ENCODE measurements around the gene TRIM46.
A peak's percentile ranks its signal among the peaks of the same experiment; 100 is the strongest.
"Not testable (repeated sequence)": the region's sequence is repeated elsewhere in the genome, so short reads cannot be mapped to it uniquely, and the experiment has no call there.

TRIM46 gene

GRCh38 chr1:155189926-155190325 lies 16.3 kb downstream of the TRIM46 start:
- DNase-seq: not testable (repeated sequence)

- DNase-seq: no peak
These were observed 18.3 kb downstream of the TRIM46 start for GRCh38 chr1:155191904-155192303.

GRCh38 chr1:155192346-155193274 lies 19.0 kb downstream of the TRIM46 start:
- DNase-seq: no peak

GRCh38 chr1:155193275-155193990 lies 19.8 kb downstream of the TRIM46 start:
- peak; percentile 93 for DNase-seq

GRCh38 chr1:155193991-155194240 lies 20.3 kb downstream of the TRIM46 start:
- not testable (repeated sequence) for DNase-seq

- no peak for DNase-seq
These were observed 21.8 kb downstream of the TRIM46 start for GRCh38 chr1:155195201-155196102.

GRCh38 chr1:155196103-155196892 lies 22.6 kb downstream of the TRIM46 start:
- no peak for DNase-seq

GRCh38 chr1:155196893-155197638 lies 23.4 kb downstream of the TRIM46 start:
- no peak for DNase-seq

- DNase-seq: no peak
These were observed 24.4 kb downstream of the TRIM46 start for GRCh38 chr1:155197901-155198546.

GRCh38 chr1:155198547-155198906 lies 24.9 kb downstream of the TRIM46 start:
- DNase-seq: no peak

GRCh38 chr1:155199792-155200191 lies 26.1 kb downstream of the TRIM46 start:
- no peak for DNase-seq

- no peak for DNase-seq
These were observed 27.3 kb downstream of the TRIM46 start for GRCh38 chr1:155200920-155201319.

- DNase-seq: no peak
These were observed 28.5 kb downstream of the TRIM46 start for GRCh38 chr1:155202198-155202597.

GRCh38 chr1:155202731-155203515 lies 29.3 kb downstream of the TRIM46 start:
- no peak for DNase-seq

- DNase-seq: no peak
These were observed 31.4 kb downstream of the TRIM46 start for GRCh38 chr1:155205035-155205434.

- DNase-seq: no peak
These were observed 32.4 kb downstream of the TRIM46 start for GRCh38 chr1:155205969-155206593.

- DNase-seq: peak; percentile 84
These were observed 33.5 kb downstream of the TRIM46 start for GRCh38 chr1:155206891-155207805.

GRCh38 chr1:155207806-155208540 lies 34.3 kb downstream of the TRIM46 start, which contains the start of gene THBS3:
Gene THBS3 (minus strand): TSS chr1:155207897. CDS start chr1:155207876, 21 bp downstream.
- DNase-seq: peak; percentile 43

Measured in SHP77 treated with DMSO at 0.1 percent for 48 hours (cell line).